ENCODE measurements around the gene ATXN7L3B.
A peak's percentile ranks its signal among the peaks of the same experiment; 100 is the strongest.

ATXN7L3B gene

GRCh38 chr12:74539765-74540526 lies 2.3 kb downstream of the ATXN7L3B start:
- peak overlapping the region in 4 of 7 experiments; percentile 0 to 76 (median 31) for H3K4me3 ChIP-seq
- peak overlapping the region in 2 of 21 experiments; percentile 55 to 97 for H3K27ac ChIP-seq

- H3K27ac ChIP-seq: no peak overlapping the region
- no peak overlapping the region for H3K4me3 ChIP-seq
These were observed 3.4 kb downstream of the ATXN7L3B start for GRCh38 chr12:74541074-74541473.

- Histone ChIP-seq H3K27ac (no peak overlapping the region), H3K4me3 (no peak overlapping the region)
These were observed 9.6 kb downstream of the ATXN7L3B start for GRCh38 chr12:74547249-74547648.

GRCh38 chr12:74551291-74551690 lies 13.7 kb downstream of the ATXN7L3B start:
- H3K4me3 ChIP-seq: no peak overlapping the region
- no peak overlapping the region for H3K27ac ChIP-seq

DNA sequence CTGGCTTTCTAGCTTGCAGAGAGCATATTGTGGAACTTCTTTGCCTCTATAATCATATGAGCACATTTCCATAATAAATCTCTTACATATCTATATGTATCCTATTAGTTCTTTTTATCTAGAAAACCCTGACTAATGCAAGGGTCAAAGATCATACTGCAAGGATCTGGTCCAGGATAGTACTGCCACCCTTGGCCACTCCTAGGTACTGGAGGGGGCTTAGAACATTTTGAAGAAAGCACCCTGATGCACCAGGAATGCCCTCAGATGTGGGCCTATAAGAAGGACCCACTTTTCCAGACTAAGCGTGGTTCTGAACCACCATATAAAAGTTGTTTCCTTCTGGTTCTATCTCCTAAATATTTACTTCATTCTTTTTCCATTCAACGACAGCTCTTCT lies 14.6 kb downstream of the ATXN7L3B start:
- H3K4me3 ChIP-seq: no peak overlapping the region
- no peak overlapping the region for H3K27ac ChIP-seq

- no peak overlapping the region for H3K27ac ChIP-seq
- H3K4me3 ChIP-seq: no peak overlapping the region
These were observed 22.1 kb downstream of the ATXN7L3B start for GRCh38 chr12:74559728-74560127.

GRCh38 chr12:74563927-74564326 lies 26.3 kb downstream of the ATXN7L3B start:
- H3K4me3 ChIP-seq: no peak overlapping the region
- no peak overlapping the region for H3K27ac ChIP-seq

- H3K27ac ChIP-seq: no peak overlapping the region
- no peak overlapping the region for H3K4me3 ChIP-seq
These were observed 40.9 kb downstream of the ATXN7L3B start for GRCh38 chr12:74578486-74578885.

DNA sequence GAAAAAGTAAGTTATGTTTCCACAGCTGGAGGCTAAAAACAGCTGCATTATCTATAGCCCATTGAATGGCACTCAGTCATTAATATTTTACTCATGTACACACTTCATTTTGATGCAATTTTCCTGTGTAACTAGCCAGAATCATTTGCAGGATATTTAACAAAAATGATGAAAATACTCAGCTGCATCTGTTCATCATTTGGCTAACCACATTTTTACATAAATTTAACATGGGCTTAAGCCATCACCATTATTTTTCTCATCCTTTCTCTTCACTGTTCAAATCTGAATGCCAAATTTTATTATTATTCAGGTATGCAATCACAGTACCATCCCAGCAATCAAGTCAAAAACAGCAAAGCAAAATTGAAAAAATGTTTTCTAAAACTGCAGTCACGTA lies 41.8 kb downstream of the ATXN7L3B start:
- H3K4me3 ChIP-seq: no peak overlapping the region
- no peak overlapping the region for H3K27ac ChIP-seq

- Histone ChIP-seq H3K27ac (no peak overlapping the region), H3K4me3 (no peak overlapping the region)
These were observed 42.3 kb downstream of the ATXN7L3B start for GRCh38 chr12:74579981-74580380.

- Histone ChIP-seq H3K4me3 (no peak overlapping the region), H3K27ac (no peak overlapping the region)
These were observed 43.8 kb downstream of the ATXN7L3B start for GRCh38 chr12:74581439-74581838.

- Histone ChIP-seq H3K4me3 (no peak overlapping the region), H3K27ac (no peak overlapping the region)
These were observed 46.9 kb downstream of the ATXN7L3B start for GRCh38 chr12:74584483-74585062.

- H3K27ac ChIP-seq: no peak overlapping the region
These were observed 48.6 kb downstream of the ATXN7L3B start for GRCh38 chr12:74586251-74586650.

More at GRCh38 chr12:74586251-74586650, 48.6 kb downstream of the ATXN7L3B start:
- H3K4me3 ChIP-seq: no peak overlapping the region
